Hematopoietic multipotent progenitor cell treated with erythropoietin and hydrocortisone succinate and interleukin-3 and kit ligand, for 17 days (in vitro differentiated cells): ENCODE data around the gene NRDE2.

Experiments
- DNase-seq: peaks from one replicate; pipeline ENCODE4 v3.0.0-alpha.2; 2015; ENCODE audit warnings: low spot score

NRDE2 gene

GRCh38 chr14:90299408-90299807, 32.3 kb downstream of the NRDE2 start:
- no peak for DNase-seq

- no peak for DNase-seq
Observed at GRCh38 chr14:90297876-90298629, 33.7 kb downstream of the NRDE2 start.

- DNase-seq = no peak
Observed at GRCh38 chr14:90296641-90297040, 35.1 kb downstream of the NRDE2 start.

- DNase-seq = no peak
Observed at GRCh38 chr14:90295870-90296516, 35.7 kb downstream of the NRDE2 start.

GRCh38 chr14:90294872-90295271, 36.9 kb downstream of the NRDE2 start:
- DNase-seq = no peak

GRCh38 chr14:90293766-90294730, 37.7 kb downstream of the NRDE2 start:
- no peak for DNase-seq

- no peak for DNase-seq
Observed at GRCh38 chr14:90291699-90292098, 40.0 kb downstream of the NRDE2 start.

GRCh38 chr14:90290337-90291011, 41.3 kb downstream of the NRDE2 start:
- no peak for DNase-seq

- no peak for DNase-seq
Observed at GRCh38 chr14:90288651-90289355, 42.9 kb downstream of the NRDE2 start.

- no peak for DNase-seq
Observed at GRCh38 chr14:90287791-90288190, 44.0 kb downstream of the NRDE2 start.

- no peak for DNase-seq
Observed at GRCh38 chr14:90281756-90282155, 50.0 kb downstream of the NRDE2 start.

- DNase-seq = no peak
Observed at GRCh38 chr14:90281261-90281660, 50.5 kb downstream of the NRDE2 start.

GRCh38 chr14:90280096-90280495, 51.6 kb downstream of the NRDE2 start:
- DNase-seq = no peak

GRCh38 chr14:90278199-90279175, 53.3 kb downstream of the NRDE2 start:
- no peak for DNase-seq

- DNase-seq = no peak
Observed at GRCh38 chr14:90277581-90278198, 54.1 kb downstream of the NRDE2 start.

GRCh38 chr14:90276646-90277367, 54.9 kb downstream of the NRDE2 start:
- no peak for DNase-seq

- DNase-seq = no peak
Observed at GRCh38 chr14:90275820-90276219, 55.9 kb downstream of the NRDE2 start.

- DNase-seq = no peak
Observed at GRCh38 chr14:90275458-90275814, 56.3 kb downstream of the NRDE2 start.

- no peak for DNase-seq
Observed at GRCh38 chr14:90274808-90275457, 56.8 kb downstream of the NRDE2 start.
